Glutamatergic neuron (in vitro differentiated cells): ENCODE data around the gene C1R. TPM values are rescaled to one million over a fixed set of nuclear protein-coding genes. Genes with fewer than 3 reads are reported as not detected.

Experiments
- DNase-seq: peaks from one replicate; pipeline ENCODE4 v3.0.0; 2022
- H3K27ac Mint-ChIP-seq: one replicate; pipeline ENCODE4 v1.8.0; 2020; ENCODE audit warnings: mild to moderate bottlenecking, mixed read lengths, inconsistent platforms; ENCODE audit not compliant: unreplicated experiment
- H3K27me3 Mint-ChIP-seq: one replicate; pipeline ENCODE4 v1.8.0; 2020; ENCODE audit warnings: mild to moderate bottlenecking, moderate library complexity, mixed read lengths, inconsistent platforms; ENCODE audit not compliant: unreplicated experiment
- H3K36me3 Mint-ChIP-seq: one replicate; pipeline ENCODE4 v1.8.0; 2020; ENCODE audit warnings: mild to moderate bottlenecking, mixed read lengths, inconsistent platforms; ENCODE audit not compliant: unreplicated experiment
- H3K4me1 Mint-ChIP-seq: one replicate; pipeline ENCODE4 v1.8.0; 2020; ENCODE audit warnings: mild to moderate bottlenecking, low read depth, mixed read lengths, inconsistent platforms; ENCODE audit not compliant: unreplicated experiment
- H3K4me3 Mint-ChIP-seq: one replicate; pipeline ENCODE4 v1.8.0; 2020; ENCODE audit warnings: mild to moderate bottlenecking, mixed read lengths, inconsistent platforms; ENCODE audit not compliant: unreplicated experiment
- H3K9me3 Mint-ChIP-seq: one replicate; pipeline ENCODE4 v1.8.0; 2020; ENCODE audit warnings: mild to moderate bottlenecking, moderate library complexity, mixed read lengths, inconsistent platforms; ENCODE audit not compliant: unreplicated experiment
- total RNA-seq: library from RNA; stranded (reverse); fragmentation: NEBNext Ultra II Directional; extraction: Animal tissue kit (Norgen Biotek cat#: 25700); gene quantifications from one replicate; pipeline ENCODE4 v1.2.1, GENCODE V29; 2021; ENCODE audit not compliant: unreplicated experiment
- TF ChIP-seq, protein P1 (sequence below): fragments of 200-600 bp; sonication (generic); IDR thresholded peaks from one replicate; pipeline ENCODE4 v1.5.0; 2021; ENCODE audit not compliant: partially characterized antibody, unreplicated experiment

Gene C1R
- total RNA-seq, 1 donor from 2014 or later = 1.0 TPM

DNA sequence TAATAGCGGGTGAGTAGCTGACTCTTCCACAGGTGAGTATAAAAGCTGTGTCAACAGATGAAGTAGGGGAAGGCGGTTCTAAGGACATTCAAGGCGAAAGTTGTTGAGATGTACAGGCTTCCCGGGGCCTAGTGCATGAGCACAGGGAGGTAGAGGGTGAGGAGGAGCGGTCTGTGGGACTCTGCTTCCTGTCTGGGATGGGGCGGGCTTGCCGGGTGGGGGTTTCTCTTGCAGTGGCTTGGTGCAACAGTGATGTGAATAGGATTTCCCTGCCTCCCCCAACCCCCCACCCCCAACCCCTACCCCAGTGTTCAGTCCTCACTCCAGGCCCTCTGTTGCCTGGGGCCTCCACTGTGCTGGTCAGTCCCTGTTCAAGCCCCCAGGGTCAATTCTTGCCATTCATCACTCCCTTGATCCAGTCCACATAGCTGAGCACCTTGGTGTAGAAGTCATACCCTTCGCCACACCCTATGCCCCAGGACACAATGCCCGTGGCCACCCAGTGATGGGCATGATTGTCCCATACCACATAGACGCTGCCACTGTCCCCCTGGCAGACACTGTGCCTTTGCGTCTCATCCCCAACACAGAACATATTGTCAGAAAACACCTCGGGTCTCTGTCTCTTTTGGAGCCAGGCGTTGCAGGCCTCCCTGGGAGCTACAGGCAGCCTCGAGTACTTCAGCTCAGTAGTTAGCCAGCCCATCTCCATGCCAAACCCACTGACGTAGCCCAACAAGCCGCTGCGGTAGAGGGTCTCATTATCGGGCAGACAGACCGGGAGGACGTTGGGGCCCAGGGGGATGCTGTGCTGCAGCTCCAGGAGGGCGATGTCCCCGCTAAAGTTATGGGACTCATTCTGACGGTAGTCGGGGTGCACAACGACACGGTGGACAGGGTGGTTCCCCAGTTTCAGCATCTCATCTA lies 4.0 kb upstream of the C1R start:
- no peaks in the 10 kb centered on the region for H3K4me1 Mint-ChIP-seq
- peaks cover 1% of the 10 kb centered on the region for H3K27me3 Mint-ChIP-seq
- H3K4me3 Mint-ChIP-seq = no peak overlapping the region
- H3K9me3 Mint-ChIP-seq = no peaks in the 10 kb centered on the region
- TF ChIP-seq, protein P1, sequence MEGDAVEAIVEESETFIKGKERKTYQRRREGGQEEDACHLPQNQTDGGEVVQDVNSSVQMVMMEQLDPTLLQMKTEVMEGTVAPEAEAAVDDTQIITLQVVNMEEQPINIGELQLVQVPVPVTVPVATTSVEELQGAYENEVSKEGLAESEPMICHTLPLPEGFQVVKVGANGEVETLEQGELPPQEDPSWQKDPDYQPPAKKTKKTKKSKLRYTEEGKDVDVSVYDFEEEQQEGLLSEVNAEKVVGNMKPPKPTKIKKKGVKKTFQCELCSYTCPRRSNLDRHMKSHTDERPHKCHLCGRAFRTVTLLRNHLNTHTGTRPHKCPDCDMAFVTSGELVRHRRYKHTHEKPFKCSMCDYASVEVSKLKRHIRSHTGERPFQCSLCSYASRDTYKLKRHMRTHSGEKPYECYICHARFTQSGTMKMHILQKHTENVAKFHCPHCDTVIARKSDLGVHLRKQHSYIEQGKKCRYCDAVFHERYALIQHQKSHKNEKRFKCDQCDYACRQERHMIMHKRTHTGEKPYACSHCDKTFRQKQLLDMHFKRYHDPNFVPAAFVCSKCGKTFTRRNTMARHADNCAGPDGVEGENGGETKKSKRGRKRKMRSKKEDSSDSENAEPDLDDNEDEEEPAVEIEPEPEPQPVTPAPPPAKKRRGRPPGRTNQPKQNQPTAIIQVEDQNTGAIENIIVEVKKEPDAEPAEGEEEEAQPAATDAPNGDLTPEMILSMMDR = no peak
- no peak for DNase-seq
- H3K36me3 Mint-ChIP-seq = no peaks in the 10 kb centered on the region
- no peak overlapping the region for H3K27ac Mint-ChIP-seq

DNA sequence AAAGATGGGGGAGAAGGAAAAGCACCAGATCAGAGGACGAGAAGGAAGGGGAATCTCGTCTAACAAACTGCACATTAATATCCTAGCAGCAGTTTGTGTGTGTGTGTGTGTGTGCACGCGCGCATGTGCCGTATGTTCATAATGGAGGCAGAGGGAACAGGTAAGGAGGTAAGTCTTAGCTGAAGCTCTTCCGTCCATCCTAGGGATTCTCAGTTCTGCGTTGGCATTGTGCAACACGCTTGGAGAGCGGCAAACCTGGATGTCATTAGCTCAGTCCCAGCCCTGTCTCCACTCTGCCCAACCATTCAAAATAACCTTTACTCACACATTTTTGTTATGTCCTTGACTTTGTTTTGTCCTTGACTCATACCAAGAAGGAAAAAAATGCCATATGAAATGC lies 1.6 kb upstream of the C1R start:
- TF ChIP-seq, protein P1 = no peak
- peaks cover 7% of the 10 kb centered on the region for H3K27me3 Mint-ChIP-seq
- H3K36me3 Mint-ChIP-seq = no peaks in the 10 kb centered on the region
- peak overlapping the region; percentile 9 for H3K27ac Mint-ChIP-seq
- H3K4me1 Mint-ChIP-seq = peaks cover 9% of the 10 kb centered on the region
- DNase-seq = no peak
- no peak overlapping the region for H3K4me3 Mint-ChIP-seq
- H3K9me3 Mint-ChIP-seq = peaks cover 4% of the 10 kb centered on the region

DNA sequence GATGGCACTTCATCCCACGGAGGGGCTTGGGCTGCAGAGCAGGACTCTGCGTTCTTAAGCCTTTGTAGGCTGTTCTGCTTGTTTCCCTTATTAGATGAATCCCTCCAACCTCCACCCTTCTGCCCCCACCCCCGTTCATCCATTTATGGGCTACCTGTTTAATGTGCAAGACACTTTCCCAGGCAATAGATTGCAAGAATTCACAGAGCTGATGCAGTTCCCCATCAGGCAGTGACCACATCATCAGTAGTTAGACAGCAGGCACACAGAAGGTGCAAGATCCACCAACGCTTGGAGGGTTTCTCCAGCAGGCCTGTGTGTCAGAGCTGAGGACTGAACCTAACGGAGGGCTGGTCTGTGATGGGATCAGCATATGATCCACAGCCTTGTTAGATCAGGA lies 1.2 kb upstream of the C1R start:
- peaks cover 5% of the 10 kb centered on the region for H3K9me3 Mint-ChIP-seq
- no peak for DNase-seq
- TF ChIP-seq, protein P1 = no peak

DNA sequence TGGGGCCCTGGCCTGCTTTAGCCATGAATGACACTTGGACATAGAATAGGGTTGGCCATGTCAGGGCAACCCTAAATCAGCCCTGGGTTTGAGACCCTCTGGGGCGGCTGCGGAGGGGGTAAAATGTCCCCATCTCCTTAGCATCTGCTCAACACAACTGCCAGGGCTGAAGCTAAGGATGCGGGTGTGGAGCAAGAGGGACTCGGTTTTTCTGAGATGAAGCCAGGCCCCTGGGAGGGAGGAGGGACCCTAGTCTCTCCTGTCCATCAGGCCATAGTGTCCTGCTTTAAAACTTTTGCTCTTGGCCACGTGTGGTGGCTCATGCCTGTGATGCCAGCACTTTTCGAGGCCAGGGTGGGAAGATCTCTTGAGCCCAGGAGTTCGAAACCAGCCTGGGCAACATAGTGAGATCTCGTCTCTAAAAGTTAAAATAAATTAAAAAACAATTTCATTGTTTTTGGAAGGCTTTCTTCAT lies 778 bp upstream of the C1R start:
- TF ChIP-seq, protein P1 = no peak
- H3K4me1 Mint-ChIP-seq = peaks cover 9% of the 10 kb centered on the region
- H3K36me3 Mint-ChIP-seq = no peaks in the 10 kb centered on the region
- H3K27ac Mint-ChIP-seq = no peak overlapping the region
- DNase-seq = no peak
- H3K4me3 Mint-ChIP-seq = no peak overlapping the region
- peaks cover 7% of the 10 kb centered on the region for H3K27me3 Mint-ChIP-seq
- H3K9me3 Mint-ChIP-seq = peaks cover 5% of the 10 kb centered on the region

More for the DNA sequence above, 1.2 kb upstream of the C1R start:
- H3K4me1 Mint-ChIP-seq = peaks cover 9% of the 10 kb centered on the region
- peak overlapping the region; percentile 9 for H3K27ac Mint-ChIP-seq
- H3K27me3 Mint-ChIP-seq = peaks cover 7% of the 10 kb centered on the region
- H3K4me3 Mint-ChIP-seq = no peak overlapping the region
- no peaks in the 10 kb centered on the region for H3K36me3 Mint-ChIP-seq

DNA sequence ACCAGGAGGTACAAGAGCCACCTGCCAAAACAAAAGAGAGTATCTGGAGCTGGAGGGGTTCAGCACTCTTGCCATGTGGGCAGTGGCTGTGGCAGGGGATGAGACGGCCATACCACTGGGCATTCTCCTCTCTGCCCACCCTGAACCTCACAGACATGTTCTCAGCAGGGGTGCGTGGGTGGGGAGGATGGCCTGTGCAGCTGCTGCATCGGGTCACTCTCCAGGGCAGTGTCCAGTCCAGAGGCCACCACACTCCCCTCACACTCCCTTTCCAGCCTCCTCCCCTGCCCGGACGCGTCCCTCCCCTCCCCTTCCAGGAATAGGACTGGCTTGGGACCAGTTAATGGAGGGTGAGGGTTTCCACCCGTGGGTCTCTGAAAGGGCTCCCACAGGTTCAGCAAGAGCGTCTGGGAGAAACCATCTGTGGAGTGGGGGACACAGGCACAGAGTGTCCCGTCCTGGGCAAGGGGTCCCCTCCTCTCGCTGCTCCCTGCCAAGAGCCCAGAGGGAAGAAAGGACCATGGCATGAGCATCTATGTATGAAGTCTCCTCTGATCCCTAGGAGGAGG lies 501 bp downstream of the C1R start:
- peaks cover 9% of the 10 kb centered on the region for H3K4me1 Mint-ChIP-seq
- H3K9me3 Mint-ChIP-seq = peaks cover 8% of the 10 kb centered on the region
- H3K4me3 Mint-ChIP-seq = no peak overlapping the region
- peaks cover 8% of the 10 kb centered on the region for H3K27me3 Mint-ChIP-seq
- no peak for DNase-seq
- TF ChIP-seq, protein P1 = no peak
- no peaks in the 10 kb centered on the region for H3K36me3 Mint-ChIP-seq
- no peak overlapping the region for H3K27ac Mint-ChIP-seq
